Immature natural killer cell (primary cell): ENCODE results near the gene MACROD2. TPM values are rescaled to one million over a fixed set of nuclear protein-coding genes. Genes with fewer than 3 reads are reported as not detected.

Experiments
- DNase-seq, 3 donors: peaks; one replicate each; pipeline ENCODE4 v3.0.0; 2022; ENCODE audit warnings: mixed read lengths in 1 of 3
- H3K27ac Mint-ChIP-seq, 6 donors: one replicate each; pipeline ENCODE4 v1.8.0; 2020; ENCODE audit warnings: mixed read lengths in 6 of 6, mild to moderate bottlenecking in 5 of 6, inconsistent platforms in 4 of 6, moderate library complexity in 3 of 6
- H3K27me3 Mint-ChIP-seq, 3 donors: one replicate each; pipeline ENCODE4 v1.8.0; 2020 to 2021; ENCODE audit warnings: low read depth in 3 of 3, mild to moderate bottlenecking in 3 of 3, mixed read lengths in 3 of 3, moderate library complexity in 3 of 3, inconsistent platforms in 1 of 3
- H3K36me3 Mint-ChIP-seq, 3 donors: one replicate each; pipeline ENCODE4 v1.8.0; 2020; ENCODE audit warnings: mixed read lengths in 3 of 3, inconsistent platforms in 2 of 3, mild to moderate bottlenecking in 2 of 3
- H3K4me1 Mint-ChIP-seq, 2 donors: one replicate each; pipeline ENCODE4 v1.8.0; 2020; ENCODE audit warnings: inconsistent platforms in 2 of 2, mild to moderate bottlenecking in 2 of 2, mixed read lengths in 2 of 2, moderate library complexity in 1 of 2
- H3K4me3 Mint-ChIP-seq, 5 donors: one replicate each; pipeline ENCODE4 v1.8.0; 2020; ENCODE audit warnings: mild to moderate bottlenecking in 5 of 5, mixed read lengths in 5 of 5, inconsistent platforms in 3 of 5, moderate library complexity in 3 of 5
- H3K9me3 Mint-ChIP-seq, 6 donors: one replicate each; pipeline ENCODE4 v1.8.0; 2020; ENCODE audit warnings: mild to moderate bottlenecking in 6 of 6, mixed read lengths in 6 of 6, inconsistent platforms in 4 of 6, moderate library complexity in 3 of 6
- polyA plus RNA-seq, 3 donors: library from polyadenylated mRNA; unstranded; fragments of 300-500 nt; fragmentation: Illumina TruSeq; gene quantifications; one replicate each; pipeline ENCODE4 v1.2.3, GENCODE V29; 2021

MACROD2 gene
- polyA plus RNA-seq, 3 donors from 2014 or later: not detected

DNA sequence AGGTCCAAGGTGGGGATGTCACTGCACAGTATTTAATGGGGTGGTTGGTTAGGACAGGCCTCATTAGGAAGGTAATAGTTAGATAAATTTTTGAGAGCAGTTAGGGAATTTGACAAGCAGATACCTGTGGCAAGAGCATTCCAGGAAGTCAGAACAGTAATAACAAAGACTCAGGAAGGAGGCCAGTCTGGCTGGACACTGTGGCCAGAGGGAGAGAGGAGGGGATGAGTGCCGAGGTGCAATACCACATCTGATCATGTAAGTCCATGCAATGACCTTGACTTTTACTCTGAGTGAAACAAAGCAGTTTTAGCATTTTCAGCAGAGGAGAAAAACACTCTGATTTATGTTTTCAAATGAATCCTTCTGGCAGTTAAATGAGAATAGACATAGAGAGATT lies 1332.8 kb downstream of the MACROD2 start:
- H3K4me3 Mint-ChIP-seq: no peak overlapping the region
- no peaks in the 10 kb centered on the region for H3K4me1 Mint-ChIP-seq
- H3K27ac Mint-ChIP-seq: no peak overlapping the region
- peaks cover 2 to 37% (median 5%) of the 10 kb centered on the region in 6 donors for H3K9me3 Mint-ChIP-seq
- no peak for DNase-seq
- no peaks in the 10 kb centered on the region for H3K27me3 Mint-ChIP-seq
- H3K36me3 Mint-ChIP-seq: no peaks in the 10 kb centered on the region

DNA sequence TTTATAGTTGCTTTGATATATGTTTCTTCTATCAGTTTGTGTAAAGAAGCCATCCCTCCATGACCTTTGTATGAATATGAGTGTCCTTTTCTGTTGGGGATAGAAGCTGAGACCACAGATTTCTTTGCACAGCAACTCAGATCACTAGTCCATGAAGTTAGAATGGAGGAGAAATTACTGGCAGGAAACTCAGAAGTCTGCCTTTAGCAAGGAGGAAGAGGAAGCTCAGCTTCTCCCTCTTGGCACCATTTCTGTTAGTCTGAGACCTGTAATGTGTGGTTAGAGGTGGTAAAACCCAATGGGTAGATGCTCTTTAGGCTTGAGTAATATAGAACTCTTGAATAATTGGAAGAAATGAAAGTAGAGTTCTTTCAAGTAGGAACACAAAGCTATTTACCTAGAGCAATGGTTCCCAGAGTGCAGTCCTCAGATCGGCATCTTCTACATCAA lies 1337.4 kb downstream of the MACROD2 start:
- Mint-ChIP-seq H3K27me3 (no peaks in the 10 kb centered on the region), H3K9me3 (peaks cover 2 to 27% (median 9%) of the 10 kb centered on the region in 6 donors), H3K4me3 (no peak overlapping the region), H3K27ac (no peak overlapping the region), H3K4me1 (no peaks in the 10 kb centered on the region), H3K36me3 (no peaks in the 10 kb centered on the region)
- no peak for DNase-seq

DNA sequence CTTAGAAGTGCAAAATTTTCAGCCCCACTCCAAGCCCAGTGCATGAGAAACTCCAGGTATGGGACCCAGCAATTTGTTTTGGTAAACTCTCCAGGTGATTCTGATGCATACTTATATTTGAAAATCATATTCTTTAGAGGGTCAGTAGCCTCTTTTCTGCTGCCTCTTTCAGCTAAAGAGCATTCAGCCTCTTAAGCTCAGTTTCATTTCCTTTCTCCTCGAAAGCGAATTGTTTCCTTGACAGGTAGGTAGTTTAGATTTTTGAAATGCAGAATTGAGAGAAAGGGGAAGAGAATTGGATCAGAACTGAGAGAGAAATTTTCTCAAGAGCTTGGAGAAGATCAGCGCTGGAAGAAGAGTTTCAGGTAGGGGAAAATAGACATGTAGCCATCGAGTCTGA lies 1337.9 kb downstream of the MACROD2 start:
- no peak for DNase-seq
- Mint-ChIP-seq H3K4me3 (no peak overlapping the region), H3K4me1 (no peaks in the 10 kb centered on the region), H3K9me3 (peaks cover 2 to 27% (median 9%) of the 10 kb centered on the region in 6 donors), H3K36me3 (no peaks in the 10 kb centered on the region), H3K27ac (no peak overlapping the region), H3K27me3 (no peaks in the 10 kb centered on the region)

DNA sequence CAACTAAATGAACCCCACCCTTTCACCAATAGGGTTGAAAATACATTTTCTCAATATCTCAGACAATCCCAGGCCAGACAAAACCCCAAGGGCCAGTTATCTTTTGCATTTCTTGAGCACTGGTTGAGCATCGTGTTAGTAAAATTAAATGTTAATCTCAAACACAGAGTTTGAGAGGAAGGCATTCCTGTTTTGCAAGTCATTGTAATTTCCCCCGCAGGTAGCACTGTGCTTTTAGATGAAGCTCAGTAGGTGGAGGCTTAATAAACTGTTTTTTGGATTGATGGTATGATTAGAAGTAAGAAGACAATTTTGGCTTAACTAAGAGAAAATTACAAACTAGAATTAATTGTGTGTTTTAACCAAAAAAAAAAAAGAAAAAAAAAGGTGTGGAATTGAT lies 1340.7 kb downstream of the MACROD2 start:
- H3K4me3 Mint-ChIP-seq: no peak overlapping the region
- H3K36me3 Mint-ChIP-seq: no peaks in the 10 kb centered on the region

DNA sequence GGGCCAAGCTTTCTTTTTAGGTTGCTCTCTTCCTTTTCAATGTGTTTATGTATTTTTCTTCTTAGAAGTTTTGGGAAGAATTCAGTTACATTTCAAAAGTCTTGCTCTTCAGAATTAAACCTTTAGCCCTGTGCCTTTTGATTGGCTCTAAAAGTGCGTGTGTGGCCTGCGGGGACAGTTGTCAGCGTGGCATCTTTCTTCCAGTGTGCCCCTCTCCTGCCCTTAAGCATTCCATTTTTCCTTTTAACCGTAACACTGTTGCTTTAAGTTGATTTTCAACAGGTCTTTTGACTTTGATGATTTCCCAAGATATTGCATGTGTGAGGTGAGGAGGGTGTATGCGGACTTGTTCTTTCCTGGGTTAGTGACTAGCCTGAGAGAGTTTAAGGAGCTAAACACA lies 1341.2 kb downstream of the MACROD2 start:
- no peaks in the 10 kb centered on the region for H3K4me1 Mint-ChIP-seq
- DNase-seq: no peak
- H3K9me3 Mint-ChIP-seq: peaks cover 2 to 34% (median 11%) of the 10 kb centered on the region in 6 donors
- no peaks in the 10 kb centered on the region for H3K36me3 Mint-ChIP-seq
- no peak overlapping the region for H3K27ac Mint-ChIP-seq
- no peak overlapping the region for H3K4me3 Mint-ChIP-seq
- no peaks in the 10 kb centered on the region for H3K27me3 Mint-ChIP-seq

More for the DNA sequence above, 1340.7 kb downstream of the MACROD2 start:
- DNase-seq: no peak
- no peaks in the 10 kb centered on the region for H3K4me1 Mint-ChIP-seq
- H3K27me3 Mint-ChIP-seq: no peaks in the 10 kb centered on the region
- H3K9me3 Mint-ChIP-seq: peaks cover 2 to 34% (median 11%) of the 10 kb centered on the region in 6 donors
- no peak overlapping the region for H3K27ac Mint-ChIP-seq

DNA sequence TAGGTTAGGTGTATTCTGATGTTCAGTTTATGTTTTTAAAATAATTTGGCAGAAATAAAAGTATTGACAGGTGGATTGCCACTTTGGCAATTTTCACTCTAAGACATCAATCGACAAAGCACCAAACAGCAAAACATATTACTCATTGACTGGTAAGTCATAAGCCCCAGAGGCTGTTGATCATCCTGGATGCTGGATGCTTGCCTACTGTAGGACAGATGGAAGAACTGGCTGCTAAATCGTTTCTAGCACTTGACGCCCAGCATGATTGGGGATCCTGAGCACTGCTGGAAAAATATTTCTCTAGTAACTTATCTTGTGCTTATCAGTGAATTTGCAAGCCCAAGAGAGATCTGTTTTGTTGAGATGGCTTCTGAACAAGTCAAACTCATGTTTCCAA lies 1343.9 kb downstream of the MACROD2 start:
- Mint-ChIP-seq H3K27me3 (no peaks in the 10 kb centered on the region), H3K4me1 (no peaks in the 10 kb centered on the region), H3K36me3 (no peaks in the 10 kb centered on the region), H3K4me3 (no peak overlapping the region), H3K27ac (no peak overlapping the region), H3K9me3 (peaks cover 2 to 57% (median 15%) of the 10 kb centered on the region in 6 donors)
- DNase-seq: no peak

DNA sequence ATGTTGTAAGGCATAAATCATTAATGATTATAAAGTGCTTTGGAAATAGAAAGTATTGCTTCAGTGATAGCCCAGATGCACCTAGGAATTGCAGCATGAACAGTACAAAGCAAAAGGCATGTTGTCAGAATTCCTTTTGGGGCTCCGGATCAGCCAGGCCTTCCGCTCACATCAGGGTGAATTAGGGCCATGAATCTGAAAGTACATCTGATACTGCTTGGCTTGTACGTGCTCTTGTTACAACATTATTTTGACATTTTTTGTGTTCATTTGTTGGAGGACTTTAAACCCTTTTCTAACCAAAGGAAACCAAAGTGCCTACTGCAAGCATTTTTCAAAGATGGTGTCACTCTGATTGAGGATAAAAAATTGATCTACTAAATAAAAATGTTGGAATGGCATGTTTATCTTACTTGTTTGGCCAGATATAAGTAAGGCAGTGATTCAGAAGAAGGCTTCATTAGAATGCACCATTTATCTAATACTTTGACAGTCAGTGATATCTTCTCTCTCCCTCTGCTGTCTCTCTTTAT lies 1347.7 kb downstream of the MACROD2 start:
- no peaks in the 10 kb centered on the region for H3K27me3 Mint-ChIP-seq
- no peak for DNase-seq
- no peaks in the 10 kb centered on the region for H3K36me3 Mint-ChIP-seq
- no peak overlapping the region for H3K4me3 Mint-ChIP-seq
- H3K4me1 Mint-ChIP-seq: no peaks in the 10 kb centered on the region
- peaks cover 0 to 51% (median 13%) of the 10 kb centered on the region in 6 donors for H3K9me3 Mint-ChIP-seq
- H3K27ac Mint-ChIP-seq: no peak overlapping the region

DNA sequence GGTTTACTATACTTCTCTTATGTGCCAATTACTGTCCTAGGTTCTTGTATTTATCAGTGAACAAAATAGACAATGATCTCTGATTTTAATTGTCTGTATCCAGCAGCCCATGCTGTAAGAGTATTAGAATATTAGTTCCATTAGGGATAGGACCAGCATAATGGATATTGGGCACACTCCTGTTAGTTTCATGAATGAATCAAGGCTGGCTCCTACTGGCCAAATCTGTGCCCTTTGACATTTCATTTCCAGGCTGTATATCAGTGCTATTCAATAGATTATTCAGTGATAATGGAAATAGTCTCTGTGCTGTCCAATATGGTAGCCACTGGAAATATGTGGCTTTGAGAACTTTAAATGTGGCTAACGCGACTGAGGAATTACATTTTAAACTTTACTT lies 1350.0 kb downstream of the MACROD2 start:
- no peak overlapping the region for H3K4me3 Mint-ChIP-seq
- peaks cover 0 to 4% (median 0%) of the 10 kb centered on the region in 3 donors for H3K36me3 Mint-ChIP-seq
- H3K9me3 Mint-ChIP-seq: peaks cover 2 to 61% (median 14%) of the 10 kb centered on the region in 6 donors
- no peaks in the 10 kb centered on the region for H3K4me1 Mint-ChIP-seq
- no peak overlapping the region for H3K27ac Mint-ChIP-seq
- no peak for DNase-seq
- no peaks in the 10 kb centered on the region for H3K27me3 Mint-ChIP-seq

DNA sequence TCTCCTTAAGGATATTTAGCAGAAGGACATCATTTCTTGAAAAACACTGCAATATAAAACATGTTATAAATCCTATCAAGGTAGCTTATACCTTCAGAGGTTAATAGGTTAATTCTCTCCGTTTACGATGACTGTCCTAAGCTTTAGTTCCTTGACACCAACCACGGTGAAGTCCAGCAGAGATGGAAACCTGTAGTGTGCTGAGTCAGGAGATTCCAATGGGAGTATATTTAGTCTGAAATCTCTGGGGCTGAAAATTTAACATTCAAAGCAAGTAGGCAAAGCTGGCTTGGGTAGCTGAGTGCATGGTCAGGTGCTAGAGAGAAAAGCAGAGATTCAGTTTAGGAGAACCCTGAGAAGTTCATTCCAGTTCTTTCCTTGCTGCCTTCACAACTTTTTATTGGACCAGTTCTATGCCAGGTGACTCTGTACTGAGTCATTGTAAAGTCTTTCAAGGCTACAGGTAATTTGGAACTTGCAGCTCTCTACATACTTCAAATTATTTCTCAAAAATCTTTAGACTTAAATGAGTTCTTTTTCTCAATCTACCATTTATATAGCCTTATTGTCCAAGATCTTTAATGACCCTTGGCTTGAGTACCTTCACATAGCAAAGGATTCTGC lies 1351.5 kb downstream of the MACROD2 start:
- peaks cover 2 to 61% (median 13%) of the 10 kb centered on the region in 6 donors for H3K9me3 Mint-ChIP-seq

DNA sequence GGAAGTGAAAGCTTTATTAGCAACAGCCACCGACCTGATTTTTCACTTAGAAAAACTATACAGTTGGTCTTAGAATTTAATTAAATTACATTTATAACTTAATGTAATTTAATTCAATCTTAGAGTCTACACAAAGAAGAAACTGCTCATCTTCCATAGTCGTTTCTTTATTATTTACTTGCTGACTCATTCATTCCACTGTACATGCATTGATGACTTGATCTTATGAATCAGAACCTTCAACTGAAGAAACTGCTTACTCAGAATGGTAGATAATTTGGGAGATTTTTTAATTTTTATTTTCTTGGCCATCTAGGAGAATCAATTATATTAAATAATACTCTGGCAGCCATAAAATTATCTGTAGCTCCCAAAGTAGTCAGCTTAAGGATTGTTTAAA lies 1363.7 kb downstream of the MACROD2 start:
- Mint-ChIP-seq H3K27ac (no peak overlapping the region), H3K36me3 (no peaks in the 10 kb centered on the region), H3K4me3 (no peak overlapping the region), H3K9me3 (peaks cover 0 to 9% (median 3%) of the 10 kb centered on the region in 6 donors), H3K27me3 (no peaks in the 10 kb centered on the region), H3K4me1 (no peaks in the 10 kb centered on the region)
- no peak for DNase-seq

More for the DNA sequence above, 1351.5 kb downstream of the MACROD2 start:
- Mint-ChIP-seq H3K4me3 (no peak overlapping the region), H3K27ac (no peak overlapping the region), H3K4me1 (no peaks in the 10 kb centered on the region), H3K27me3 (no peaks in the 10 kb centered on the region), H3K36me3 (peaks cover 0 to 4% (median 0%) of the 10 kb centered on the region in 3 donors)
- DNase-seq: no peak

DNA sequence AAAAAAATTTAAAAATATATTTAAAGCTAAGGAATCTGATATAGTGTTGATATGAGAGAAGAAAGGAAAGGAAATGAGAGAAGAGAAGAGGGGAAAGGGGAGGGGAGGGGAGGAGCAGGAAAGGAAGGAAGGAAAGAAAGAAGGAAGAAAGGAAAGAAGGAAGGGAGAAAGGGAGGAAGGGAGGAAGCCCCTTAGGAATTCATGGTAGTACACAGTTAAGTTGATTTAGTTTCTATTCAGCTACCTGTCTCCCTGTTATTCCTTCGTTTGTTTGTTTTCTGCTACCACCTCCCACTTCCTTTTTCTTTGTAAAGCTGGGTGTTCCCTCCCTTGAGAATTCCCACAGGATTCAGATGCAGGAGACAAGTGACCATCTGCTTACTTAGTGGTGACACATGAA lies 1367.5 kb downstream of the MACROD2 start:
- Mint-ChIP-seq H3K27ac (no peak overlapping the region), H3K27me3 (no peaks in the 10 kb centered on the region)
- DNase-seq: no peak

DNA sequence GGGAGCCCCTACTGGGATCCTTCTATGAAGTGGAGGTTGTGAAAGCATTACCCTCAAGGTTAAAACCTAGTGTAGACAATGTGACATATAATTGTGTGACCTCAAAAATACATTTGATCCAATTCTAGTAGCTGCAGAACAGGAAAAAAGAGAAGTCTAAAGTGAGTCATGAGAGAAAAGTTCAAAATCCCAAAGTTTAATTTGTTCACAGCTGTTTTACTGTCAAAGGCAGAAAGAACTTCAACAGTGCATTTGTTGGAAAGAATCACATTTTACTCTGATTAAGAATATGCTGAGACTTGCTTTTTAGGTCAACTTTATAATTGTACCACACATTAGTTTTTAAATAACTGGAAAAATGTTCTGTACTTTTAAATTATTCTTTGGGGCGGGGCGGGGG lies 1369.5 kb downstream of the MACROD2 start:
- Mint-ChIP-seq H3K27me3 (no peaks in the 10 kb centered on the region), H3K4me3 (no peak overlapping the region), H3K36me3 (no peaks in the 10 kb centered on the region), H3K9me3 (peaks cover under 1 to 22% (median 9%) of the 10 kb centered on the region in 6 donors), H3K4me1 (no peaks in the 10 kb centered on the region), H3K27ac (no peak overlapping the region)
- no peak for DNase-seq

More for the DNA sequence above, 1367.5 kb downstream of the MACROD2 start:
- Mint-ChIP-seq H3K4me3 (no peak overlapping the region), H3K4me1 (no peaks in the 10 kb centered on the region), H3K9me3 (peaks cover 0 to 18% (median 9%) of the 10 kb centered on the region in 6 donors), H3K36me3 (no peaks in the 10 kb centered on the region)

DNA sequence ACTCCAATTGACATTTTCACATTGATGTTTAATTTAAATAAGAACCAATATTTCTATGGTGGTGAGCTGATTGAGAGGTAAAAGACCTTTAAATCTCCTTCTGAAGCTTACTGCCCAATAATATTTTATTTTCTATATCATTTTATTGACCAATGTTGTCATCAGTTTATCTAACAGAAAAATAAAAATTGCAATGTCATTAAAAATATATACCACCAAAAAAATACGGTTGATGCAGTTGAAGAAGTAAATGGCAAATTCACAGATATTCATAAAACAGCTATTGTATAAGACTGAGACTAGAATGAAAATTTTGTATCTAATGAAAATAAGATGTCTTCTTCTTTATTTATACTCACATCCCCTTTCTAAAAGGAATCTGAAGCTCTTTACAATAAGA lies 1375.1 kb downstream of the MACROD2 start:
- H3K36me3 Mint-ChIP-seq: no peaks in the 10 kb centered on the region
- no peak overlapping the region for H3K27ac Mint-ChIP-seq
- no peaks in the 10 kb centered on the region for H3K27me3 Mint-ChIP-seq
- DNase-seq: no peak
- peaks cover 0 to 17% (median 5%) of the 10 kb centered on the region in 6 donors for H3K9me3 Mint-ChIP-seq
- H3K4me1 Mint-ChIP-seq: no peaks in the 10 kb centered on the region
- H3K4me3 Mint-ChIP-seq: no peak overlapping the region

DNA sequence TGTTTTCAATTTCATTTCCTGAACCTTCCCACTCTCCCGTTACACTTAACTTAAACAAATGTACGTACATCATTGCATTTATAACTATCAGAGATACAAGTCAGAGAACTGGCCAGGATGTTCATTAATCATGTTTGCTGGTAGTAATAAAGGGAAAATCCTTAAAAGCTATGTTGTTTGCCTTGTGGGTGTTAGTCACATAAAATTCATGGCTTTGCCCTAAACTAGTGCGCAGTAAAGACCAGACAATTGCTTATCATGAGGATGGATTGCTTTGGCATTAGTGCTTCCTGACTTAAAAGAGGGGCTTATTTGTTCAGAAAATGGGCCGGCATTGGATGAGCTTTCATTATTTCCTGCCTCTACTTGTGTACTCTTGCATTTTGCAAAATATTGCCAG lies 1379.4 kb downstream of the MACROD2 start:
- Mint-ChIP-seq H3K27me3 (no peaks in the 10 kb centered on the region), H3K4me3 (no peak overlapping the region), H3K36me3 (no peaks in the 10 kb centered on the region), H3K4me1 (no peaks in the 10 kb centered on the region), H3K27ac (no peak overlapping the region), H3K9me3 (peaks cover 2 to 19% (median 4%) of the 10 kb centered on the region in 6 donors)
- DNase-seq: no peak

DNA sequence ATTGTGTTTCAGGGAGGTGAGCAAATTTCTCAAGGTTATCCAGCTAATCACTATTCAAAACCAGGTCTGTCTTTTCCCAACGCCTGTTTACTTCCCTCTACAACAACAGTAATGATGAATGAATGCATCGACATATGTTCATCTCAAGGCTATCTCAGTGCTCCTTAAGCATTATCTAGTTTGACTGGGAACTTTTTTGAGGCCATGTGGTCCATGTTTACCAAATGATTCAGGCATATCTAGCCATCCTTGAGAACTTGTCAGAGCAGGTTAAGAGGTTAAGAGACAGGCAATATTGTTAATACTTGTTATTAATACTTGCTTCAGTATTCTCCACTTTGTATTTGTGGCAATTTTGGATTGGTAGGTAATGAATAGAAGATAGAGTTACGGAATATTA lies 1380.5 kb downstream of the MACROD2 start:
- Mint-ChIP-seq H3K27ac (no peak overlapping the region), H3K4me3 (no peak overlapping the region), H3K36me3 (no peaks in the 10 kb centered on the region), H3K27me3 (no peaks in the 10 kb centered on the region), H3K4me1 (no peaks in the 10 kb centered on the region), H3K9me3 (peaks cover 0 to 19% (median 4%) of the 10 kb centered on the region in 6 donors)
- no peak for DNase-seq
